Neural progenitor cell (in vitro differentiated cells): ENCODE results near the gene PTPN22. TPM values are rescaled to one million over a fixed set of nuclear protein-coding genes. Genes with fewer than 3 reads are reported as not detected.
"Not testable (repeated sequence)": the region's sequence is repeated elsewhere in the genome, so short reads cannot be mapped to it uniquely, and the experiment has no call there.

Source experiments
- DNase-seq: peaks from one replicate; pipeline ENCODE4 v3.0.0-alpha.2; 2016; ENCODE audit warnings: low spot score
- H2AFZ ChIP-seq: fragments of 200-600 bp; sonication (generic); replicated peaks from 2 replicates; pipeline ENCODE4 v1.6.1; 2016; ENCODE audit warnings: antibody characterized with exemption
- H3F3A ChIP-seq: fragments of 200-600 bp; sonication (generic); 2 replicates; pipeline ENCODE4 v1.6.1; 2016; ENCODE audit warnings: antibody characterized with exemption, low read depth
- H3K27ac ChIP-seq: fragments of 200-600 bp; sonication (generic); 2 replicates; pipeline ENCODE4 v1.5.1; 2016; ENCODE audit warnings: mild to moderate bottlenecking
- H3K27me3 ChIP-seq: fragments of 200-600 bp; sonication (generic); 2 replicates; pipeline ENCODE4 v1.6.1; 2016; ENCODE audit warnings: mild to moderate bottlenecking, moderate library complexity
- H3K36me3 ChIP-seq: fragments of 200-600 bp; sonication (generic); 2 replicates; pipeline ENCODE4 v1.5.1; 2016
- H3K4me1 ChIP-seq: fragments of 200-600 bp; sonication (generic); 2 replicates; pipeline ENCODE4 v1.6.1; 2016; ENCODE audit warnings: mixed run types
- H3K4me2 ChIP-seq: fragments of 200-600 bp; sonication (generic); 2 replicates; pipeline ENCODE4 v1.6.1; 2016
- H3K4me3 ChIP-seq: fragments of 200-600 bp; sonication (generic); 2 replicates; pipeline ENCODE4 v1.5.1; 2016
- H3K79me2 ChIP-seq: fragments of 200-600 bp; sonication (generic); 2 replicates; pipeline ENCODE4 v1.6.1; 2016; ENCODE audit warnings: low read depth
- H3K9ac ChIP-seq: fragments of 200-600 bp; sonication (generic); 2 replicates; pipeline ENCODE4 v1.6.1; 2016
- H3K9me3 ChIP-seq: fragments of 200-600 bp; sonication (generic); 2 replicates; pipeline ENCODE4 v1.5.1; 2016; ENCODE audit warnings: low read depth
- H4K20me1 ChIP-seq: fragments of 200-600 bp; sonication (generic); 2 replicates; pipeline ENCODE4 v1.6.1; 2016; ENCODE audit warnings: low read depth
- H3K27ac Mint-ChIP-seq: 3 replicates; pipeline ENCODE4 v1.8.0; 2021; ENCODE audit warnings: mixed read lengths
- H3K27me3 Mint-ChIP-seq: 2 replicates; pipeline ENCODE4 v1.8.0; 2022; ENCODE audit warnings: low read depth, mild to moderate bottlenecking, inconsistent platforms, moderate library complexity, mixed read lengths; ENCODE audit not compliant: insufficient read depth
- H3K36me3 Mint-ChIP-seq: 3 replicates; pipeline ENCODE4 v1.8.0; 2021; ENCODE audit warnings: mixed read lengths
- H3K4me1 Mint-ChIP-seq: 3 replicates; pipeline ENCODE4 v1.8.0; 2021; ENCODE audit warnings: mixed read lengths
- H3K4me3 Mint-ChIP-seq: 3 replicates; pipeline ENCODE4 v1.8.0; 2021; ENCODE audit warnings: mild to moderate bottlenecking, moderate library complexity, mixed read lengths
- H3K9me3 Mint-ChIP-seq: 3 replicates; pipeline ENCODE4 v1.8.0; 2020; ENCODE audit warnings: mixed read lengths
- CTCF ChIP-seq: fragments of 200-600 bp; sonication (generic); IDR thresholded peaks from 2 replicates; pipeline ENCODE4 v1.5.1; 2017; ENCODE audit warnings: antibody characterized with exemption, mild to moderate bottlenecking
- EZH2 ChIP-seq: fragments of 200-600 bp; sonication (generic); IDR thresholded peaks from 2 replicates; pipeline ENCODE4 v1.6.1; 2017; ENCODE audit warnings: antibody characterized with exemption, mild to moderate bottlenecking, moderate library complexity
- EZH2phosphoT487 ChIP-seq: fragments of 200-600 bp; sonication (generic); IDR thresholded peaks from 2 replicates; pipeline ENCODE4 v1.6.1; 2017; ENCODE audit warnings: antibody characterized with exemption
- total RNA-seq: library from RNA; depleted of rRNA; stranded (reverse); fragments of >200 nt; gene quantifications from 2 replicates; pipeline ENCODE4 v1.2.3, GENCODE V29; 2015; ENCODE audit warnings: low replicate concordance

PTPN22 gene
- total RNA-seq, 1 donor from 2014 or later = not detected

GRCh38 chr1:113855630-113856400 is 15.7 kb downstream of the PTPN22 start:
- no peaks in the 10 kb centered on the region for H3K36me3 Mint-ChIP-seq
- Histone ChIP-seq H3K36me3 (no peaks in the 10 kb centered on the region), H4K20me1 (no peaks in the 10 kb centered on the region), H3K4me1 (no peaks in the 10 kb centered on the region), H3K27me3 (no peaks in the 10 kb centered on the region), H3F3A (no peaks in the 10 kb centered on the region), H3K79me2 (no peaks in the 10 kb centered on the region), H2AFZ (no peak overlapping the region), H3K27ac (no peak overlapping the region), H3K9me3 (no peaks in the 10 kb centered on the region), H3K9ac (no peak overlapping the region), H3K4me3 (no peak overlapping the region), H3K4me2 (no peak overlapping the region)
- peaks cover 2% of the 10 kb centered on the region for H3K9me3 Mint-ChIP-seq
- TF ChIP-seq EZH2phosphoT487 (no peak), CTCF (no peak), EZH2 (no peak)
- H3K4me3 Mint-ChIP-seq = no peak overlapping the region
- no peak overlapping the region for H3K27ac Mint-ChIP-seq
- H3K4me1 Mint-ChIP-seq = no peaks in the 10 kb centered on the region
- no peak for DNase-seq
- no peaks in the 10 kb centered on the region for H3K27me3 Mint-ChIP-seq

GRCh38 chr1:113854234-113854633 is 17.3 kb downstream of the PTPN22 start:
- Histone ChIP-seq H3K4me1 (no peaks in the 10 kb centered on the region), H3K9ac (no peak overlapping the region), H3K4me2 (no peak overlapping the region), H3K9me3 (no peaks in the 10 kb centered on the region), H2AFZ (no peak overlapping the region), H3K4me3 (no peak overlapping the region), H3K27ac (no peak overlapping the region), H3K79me2 (no peaks in the 10 kb centered on the region), H3K36me3 (no peaks in the 10 kb centered on the region), H3F3A (no peaks in the 10 kb centered on the region), H4K20me1 (no peaks in the 10 kb centered on the region), H3K27me3 (no peaks in the 10 kb centered on the region)
- Mint-ChIP-seq H3K9me3 (peaks cover 2% of the 10 kb centered on the region), H3K27me3 (no peaks in the 10 kb centered on the region), H3K4me3 (no peak overlapping the region), H3K4me1 (no peaks in the 10 kb centered on the region), H3K27ac (no peak overlapping the region), H3K36me3 (no peaks in the 10 kb centered on the region)
- TF ChIP-seq EZH2 = no peak
- TF ChIP-seq CTCF = no peak
- TF ChIP-seq EZH2phosphoT487 = no peak
- DNase-seq = no peak

GRCh38 chr1:113852694-113853093 is 18.8 kb downstream of the PTPN22 start:
- not testable (repeated sequence) for H4K20me1 ChIP-seq

GRCh38 chr1:113850127-113850796 is 21.2 kb downstream of the PTPN22 start:
- Histone ChIP-seq H3K4me3 (no peak overlapping the region), H3K36me3 (no peaks in the 10 kb centered on the region), H3K27ac (no peak overlapping the region), H3K4me2 (no peak overlapping the region), H4K20me1 (no peaks in the 10 kb centered on the region), H2AFZ (no peak overlapping the region), H3K9me3 (peaks cover 10% of the 10 kb centered on the region), H3F3A (no peaks in the 10 kb centered on the region), H3K4me1 (no peaks in the 10 kb centered on the region), H3K9ac (no peak overlapping the region), H3K27me3 (no peaks in the 10 kb centered on the region), H3K79me2 (no peaks in the 10 kb centered on the region)
- no peak for DNase-seq
- H3K27me3 Mint-ChIP-seq = no peaks in the 10 kb centered on the region
- TF ChIP-seq EZH2 (no peak), EZH2phosphoT487 (no peak), CTCF (no peak)
- no peaks in the 10 kb centered on the region for H3K36me3 Mint-ChIP-seq
- H3K4me1 Mint-ChIP-seq = no peaks in the 10 kb centered on the region
- H3K4me3 Mint-ChIP-seq = no peak overlapping the region
- H3K27ac Mint-ChIP-seq = no peak overlapping the region
- peaks cover 2% of the 10 kb centered on the region for H3K9me3 Mint-ChIP-seq

More at GRCh38 chr1:113852694-113853093, 18.8 kb downstream of the PTPN22 start:
- H3K27me3 Mint-ChIP-seq, H3K36me3 Mint-ChIP-seq, DNase-seq, H3K4me1 Mint-ChIP-seq, H2AFZ ChIP-seq, H3K4me2 ChIP-seq, H3K27me3 ChIP-seq, H3K9me3 Mint-ChIP-seq, H3K36me3 ChIP-seq, H3K4me3 ChIP-seq, H3K4me1 ChIP-seq, H3K27ac ChIP-seq, H3K79me2 ChIP-seq, H3K4me3 Mint-ChIP-seq, H3K9ac ChIP-seq, H3F3A ChIP-seq, H3K27ac Mint-ChIP-seq, H3K9me3 ChIP-seq: not testable (repeated sequence)
